Peyer's patch (tissue), 4 donors: ENCODE results near the gene PLCL1.

Experiments
- CTCF ChIP-seq, 6 experiments: fragments of 450-650 bp in 4 of 6; fragments of 200-600 bp in 2 of 6; sonication (generic) in 1 of 6; IDR thresholded peaks; one replicate each; pipeline ENCODE4 v1.5.1; 2017 to 2019; ENCODE audit warnings: antibody characterized with exemption in 6 of 6, mild to moderate bottlenecking in 3 of 6, moderate library complexity in 1 of 6
- POLR2A ChIP-seq, 2 donors: fragments of 450-650 bp; IDR thresholded peaks; one replicate each; pipeline ENCODE4 v1.5.1; 2017; ENCODE audit warnings: antibody characterized with exemption in 2 of 2, mild to moderate bottlenecking in 2 of 2, moderate library complexity in 2 of 2

- no peak for TF ChIP-seq CTCF (IDR thresholded peaks at IDR 0.05)
- TF ChIP-seq POLR2A (IDR thresholded peaks at IDR 0.05), result no peak
Measured at GRCh38 chr2:198115201-198115600, 310.8 kb downstream of the PLCL1 start.
